GM12891 (cell line): ENCODE data around the gene ECI1.

Experiments
- POLR2A ChIP-seq: IDR thresholded peaks from 2 replicates; pipeline ENCODE4 v1.6.1; 2011; ENCODE audit warnings: low read depth, low read length, control low read depth
- POLR2AphosphoS5 ChIP-seq: IDR thresholded peaks from 2 replicates; pipeline ENCODE4 v1.6.1; 2011; ENCODE audit warnings: low read depth, low read length, control low read depth

DNA sequence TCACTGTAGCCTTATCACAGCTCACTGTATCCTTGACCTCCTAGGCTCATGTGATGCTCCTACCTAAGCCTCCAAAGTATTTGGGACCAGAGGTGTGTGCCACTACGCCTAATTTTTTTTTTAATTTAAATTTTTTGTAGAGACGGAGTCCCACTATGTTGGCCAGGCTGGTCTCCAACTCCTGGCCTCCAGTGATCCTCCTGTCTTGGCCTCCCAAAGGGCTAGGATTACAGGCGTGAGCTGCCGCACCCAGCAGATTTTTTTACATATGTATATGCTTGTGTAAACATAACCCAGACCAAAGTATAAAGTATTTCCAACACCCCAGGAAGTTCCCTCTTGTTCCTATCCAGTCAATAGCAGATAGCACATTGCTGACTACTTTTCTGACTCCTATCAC is 35.1 kb downstream of the ECI1 start:
- TF ChIP-seq POLR2A (no peak), POLR2AphosphoS5 (no peak)
